C4-2B (cell line): ENCODE data around the gene NCAPH2.

ENCODE experiments used
- ZFX ChIP-seq: fragments of 450-650 bp; IDR thresholded peaks from 2 replicates; pipeline ENCODE4 v1.6.1; 2017
- TF ChIP-seq, protein P1 (sequence below): fragments of 450-650 bp; conservative IDR thresholded peaks from 2 replicates; pipeline ENCODE4 v1.5.1; 2017; ENCODE audit warnings: mild to moderate bottlenecking

DNA sequence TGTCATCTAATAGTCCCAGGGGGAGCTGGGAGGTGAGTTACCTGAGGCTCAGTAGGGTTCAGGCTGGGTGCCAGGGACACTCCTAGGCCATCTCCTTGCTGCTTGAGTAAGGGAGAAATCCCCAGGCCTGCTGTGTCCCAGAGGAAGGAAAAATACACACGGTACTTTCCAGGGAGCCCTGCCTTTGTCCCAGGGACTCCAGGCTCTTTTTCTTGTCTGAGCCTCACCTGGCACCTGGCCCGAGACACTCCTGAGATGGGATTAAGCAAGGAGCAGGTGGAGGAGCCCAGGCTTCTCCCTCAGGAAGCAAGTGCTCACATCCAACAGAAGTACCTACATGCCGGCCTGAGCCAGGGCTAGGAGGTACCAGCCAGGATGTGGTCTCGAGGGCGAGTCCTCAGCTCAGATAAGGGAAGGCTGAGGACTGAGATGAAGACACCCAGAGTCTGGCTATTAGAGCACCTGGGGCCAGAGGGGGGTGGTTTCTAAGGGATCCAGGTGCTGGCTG lies 36.8 kb downstream of the NCAPH2 start:
- TF ChIP-seq, protein P1, sequence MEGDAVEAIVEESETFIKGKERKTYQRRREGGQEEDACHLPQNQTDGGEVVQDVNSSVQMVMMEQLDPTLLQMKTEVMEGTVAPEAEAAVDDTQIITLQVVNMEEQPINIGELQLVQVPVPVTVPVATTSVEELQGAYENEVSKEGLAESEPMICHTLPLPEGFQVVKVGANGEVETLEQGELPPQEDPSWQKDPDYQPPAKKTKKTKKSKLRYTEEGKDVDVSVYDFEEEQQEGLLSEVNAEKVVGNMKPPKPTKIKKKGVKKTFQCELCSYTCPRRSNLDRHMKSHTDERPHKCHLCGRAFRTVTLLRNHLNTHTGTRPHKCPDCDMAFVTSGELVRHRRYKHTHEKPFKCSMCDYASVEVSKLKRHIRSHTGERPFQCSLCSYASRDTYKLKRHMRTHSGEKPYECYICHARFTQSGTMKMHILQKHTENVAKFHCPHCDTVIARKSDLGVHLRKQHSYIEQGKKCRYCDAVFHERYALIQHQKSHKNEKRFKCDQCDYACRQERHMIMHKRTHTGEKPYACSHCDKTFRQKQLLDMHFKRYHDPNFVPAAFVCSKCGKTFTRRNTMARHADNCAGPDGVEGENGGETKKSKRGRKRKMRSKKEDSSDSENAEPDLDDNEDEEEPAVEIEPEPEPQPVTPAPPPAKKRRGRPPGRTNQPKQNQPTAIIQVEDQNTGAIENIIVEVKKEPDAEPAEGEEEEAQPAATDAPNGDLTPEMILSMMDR: no peak
- TF ChIP-seq ZFX: no peak
